Anterior cingulate cortex (tissue), 58 donors: ENCODE measurements around the gene FOXP4.
"Not testable (repeated sequence)": the region's sequence is repeated elsewhere in the genome, so short reads cannot be mapped to it uniquely, and the experiment has no call there.

ENCODE experiments used
- DNase-seq, 58 donors: peaks; one replicate each; lab custom pipeline; 2025; lab: John Stamatoyannopoulos, UW

FOXP4 gene

DNA sequence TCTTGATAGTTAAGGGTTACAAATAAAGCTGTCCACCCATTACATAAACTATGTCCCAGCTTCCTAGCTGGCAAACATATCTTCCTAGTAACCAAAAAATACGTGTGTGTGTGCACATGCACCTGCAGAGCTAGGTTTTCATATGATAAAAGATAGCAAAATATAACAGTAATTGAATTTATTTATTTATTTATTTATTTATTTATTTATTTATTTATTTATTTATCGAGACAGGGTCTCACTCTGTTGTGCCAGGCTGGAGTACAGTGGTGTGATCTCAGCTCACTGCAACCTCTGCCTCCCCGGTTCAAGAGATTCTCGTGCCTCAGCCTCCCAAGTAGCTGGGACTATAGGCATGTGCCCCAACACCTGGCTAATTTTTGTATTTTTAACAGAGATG, 73.0 kb downstream of the FOXP4 start:
- DNase-seq: not testable (repeated sequence)

- DNase-seq: no peak
Observed at GRCh38 chr6:41621367-41621766, 75.2 kb downstream of the FOXP4 start.

DNA sequence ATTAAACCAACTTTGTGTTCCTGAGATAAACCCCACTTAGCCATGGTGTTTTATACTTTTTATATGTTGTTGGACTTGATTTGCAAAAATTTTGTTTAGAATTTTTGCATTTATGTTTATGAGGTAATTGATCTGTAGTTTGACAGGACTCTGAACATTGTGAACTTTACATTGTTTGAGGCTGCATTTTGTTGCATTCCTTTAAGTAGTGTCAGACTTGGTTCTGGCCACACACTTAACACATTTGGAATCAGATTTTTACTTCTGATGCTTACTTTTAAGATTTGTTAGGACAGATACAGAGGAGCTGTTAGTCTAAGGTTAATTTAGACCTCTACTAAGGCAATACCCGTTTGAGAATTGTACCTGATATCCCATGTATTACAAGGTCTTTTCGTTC, 75.6 kb downstream of the FOXP4 start:
- no peak for DNase-seq

DNA sequence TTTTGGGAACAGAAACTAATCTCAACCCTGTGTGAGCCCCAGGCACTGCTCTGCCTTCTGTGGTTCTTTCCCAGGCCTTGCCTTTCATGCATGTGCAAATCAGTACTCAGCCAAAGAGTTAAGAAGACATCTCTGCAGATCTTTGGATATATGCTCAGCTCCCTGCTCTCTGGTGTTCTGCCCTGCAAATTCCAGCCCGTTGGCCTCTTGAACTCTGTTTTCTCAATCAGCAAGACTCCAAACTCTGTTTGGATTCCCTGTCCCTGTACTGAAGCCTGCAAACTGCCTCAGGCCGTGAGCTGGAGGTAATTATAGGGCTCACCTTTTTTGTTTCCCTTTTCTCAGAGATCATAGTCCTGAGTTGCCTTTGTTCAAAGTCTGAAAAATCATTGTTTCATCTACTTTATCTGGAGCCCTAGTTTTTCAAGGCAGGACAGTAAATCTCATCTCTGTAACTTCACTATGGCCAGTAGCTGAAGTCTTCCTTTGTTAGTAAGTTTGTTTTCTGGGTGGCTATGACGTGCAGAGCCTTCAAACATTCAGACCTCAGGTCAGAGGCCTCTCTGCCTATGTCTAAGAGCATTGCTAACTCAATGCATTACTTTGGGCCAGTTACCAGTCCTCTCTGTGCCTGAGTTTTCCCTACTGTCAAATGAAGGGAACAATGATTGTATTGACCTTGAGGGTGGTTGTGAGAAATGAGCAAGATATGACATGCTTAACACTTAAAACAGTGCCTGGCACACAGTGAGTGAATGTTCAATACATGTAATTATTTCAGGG, 76.2 kb downstream of the FOXP4 start:
- no peak for DNase-seq

- no peak for DNase-seq
Observed at GRCh38 chr6:41623330-41623729, 77.1 kb downstream of the FOXP4 start.

GRCh38 chr6:41624621-41625380, 78.6 kb downstream of the FOXP4 start:
- no peak for DNase-seq

GRCh38 chr6:41625442-41625841, 79.3 kb downstream of the FOXP4 start:
- DNase-seq: peak in 1 of 58 donors; percentile 18

- no peak for DNase-seq
Observed at GRCh38 chr6:41626022-41626421, 79.8 kb downstream of the FOXP4 start.

GRCh38 chr6:41626917-41627316, 80.7 kb downstream of the FOXP4 start:
- DNase-seq: no peak

DNA sequence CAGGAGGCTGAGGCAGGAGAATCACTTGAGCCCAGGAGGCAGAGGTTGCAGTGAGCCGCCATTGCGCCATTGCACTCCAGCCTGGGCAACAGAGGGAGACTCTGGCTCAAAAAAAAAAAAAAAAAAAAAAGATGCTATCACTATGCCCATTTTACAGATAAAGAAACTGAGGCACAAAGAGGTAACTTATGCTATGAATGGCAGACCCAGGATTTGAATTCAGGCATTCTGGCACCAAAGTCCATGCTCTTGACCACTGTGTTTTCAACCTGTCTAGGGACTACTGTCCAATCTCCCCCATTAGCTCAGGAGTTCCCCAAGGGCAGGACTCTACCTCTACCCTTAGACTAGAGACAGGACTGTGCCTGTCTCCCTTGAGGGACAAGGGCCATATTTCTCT, 82.9 kb downstream of the FOXP4 start:
- no peak for DNase-seq

- no peak for DNase-seq
Observed at GRCh38 chr6:41630069-41630468, 83.9 kb downstream of the FOXP4 start.

DNA sequence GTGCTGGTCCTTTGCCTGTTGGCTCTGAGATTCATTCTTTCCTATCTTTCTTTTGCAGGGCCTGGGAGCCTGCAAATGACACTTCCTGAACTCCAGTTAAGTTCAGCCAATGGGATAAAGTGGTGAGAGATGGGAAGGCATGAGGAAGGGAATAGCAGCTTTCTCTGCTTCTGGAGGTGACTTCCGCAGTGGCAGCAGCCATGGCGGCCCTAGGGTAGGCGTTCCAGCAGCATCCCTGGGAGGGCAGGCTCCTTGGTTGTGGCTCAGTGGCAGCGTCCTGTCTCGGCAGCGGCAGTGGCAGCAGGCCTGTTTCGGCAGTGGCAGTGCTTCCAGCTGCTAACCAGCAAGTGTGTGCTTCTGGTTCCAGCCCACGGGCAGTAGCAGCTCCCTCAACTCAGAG, 84.8 kb downstream of the FOXP4 start:
- no peak for DNase-seq

GRCh38 chr6:41633056-41633634, 87.0 kb downstream of the FOXP4 start:
- no peak for DNase-seq

- DNase-seq: peak in 7 of 58 donors; percentile 6 to 53 (median 18)
Observed at GRCh38 chr6:41634657-41635056, 88.5 kb downstream of the FOXP4 start.

- DNase-seq: no peak
Observed at GRCh38 chr6:41635365-41635764, 89.2 kb downstream of the FOXP4 start.

- DNase-seq: no peak
Observed at GRCh38 chr6:41636833-41637193, 90.6 kb downstream of the FOXP4 start.

DNA sequence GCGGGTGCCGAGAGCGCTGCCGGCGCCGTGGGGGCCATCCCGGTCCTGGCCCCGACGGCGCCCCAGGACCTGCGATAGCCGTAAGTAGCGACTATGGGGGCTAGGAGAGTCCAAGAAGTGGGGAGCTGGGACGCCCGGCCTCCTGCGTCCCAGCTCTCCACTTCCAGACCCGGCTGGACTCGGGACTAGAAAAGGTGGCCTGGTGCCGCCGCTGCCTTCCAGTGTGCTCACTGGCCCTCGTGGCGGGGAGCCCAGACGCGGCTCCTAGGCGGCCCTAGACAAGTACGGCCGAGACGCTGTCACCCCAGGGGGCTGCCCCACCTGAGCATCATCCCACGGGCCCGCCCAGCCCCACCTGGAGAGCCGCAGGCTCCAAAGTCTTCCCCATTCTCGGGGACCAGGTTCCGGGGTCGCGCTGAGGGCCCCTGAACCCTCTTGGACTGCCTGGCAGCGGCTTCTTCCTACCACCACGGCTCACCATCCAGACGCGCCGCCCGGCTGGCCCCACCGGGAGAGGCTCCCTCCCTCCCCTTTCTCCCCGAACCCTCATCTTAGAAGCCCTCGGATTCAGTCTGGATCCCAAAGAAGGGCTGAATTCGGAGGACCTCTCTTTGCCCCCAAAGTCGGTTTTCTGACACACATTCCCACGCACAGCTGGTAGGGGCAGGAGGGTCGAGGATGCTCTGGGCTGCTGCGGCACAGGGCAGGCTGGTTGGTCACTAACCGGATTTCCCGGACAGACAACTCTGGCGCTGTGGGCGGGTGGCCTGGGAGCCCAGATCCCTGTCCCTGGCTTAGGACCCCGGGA, 91.2 kb downstream of the FOXP4 start:
- no peak for DNase-seq

- DNase-seq: no peak
Observed at GRCh38 chr6:41638002-41638934, 92.1 kb downstream of the FOXP4 start, which contains the start of gene MDFI. Gene MDFI, plus strand, starts transcription at chr6:41638468. Its CDS starts 282 bp downstream, at chr6:41638750.
